IMR-90 (cell line): Measurements from ENCODE around the gene IL36B. TPM values are rescaled to one million over a fixed set of nuclear protein-coding genes. Genes with fewer than 3 reads are reported as not detected.

Experiments used
- ATAC-seq: fragments of 200-7000 bp; cut with Tn5 transposase; 2 replicates; pipeline ENCODE4 v1.9.1; 2020; ENCODE audit warnings: low read depth, mild to moderate bottlenecking, moderate library complexity
- BruUV-seq: library from RNA; stranded (reverse); fragments of 400-500 nt; replicated peaks from 2 replicates; lab custom pipeline; 2021; lab: Mats Ljungman, UMichigan
- CTCF ChIA-PET: fragments of 300-600 bp; formaldehyde crosslinking; extraction: SDS; loops from one replicate; lab custom pipeline; 2021; ENCODE audit warnings: antibody characterized with exemption; lab: Yijun Ruan, JAX
- POLR2A ChIA-PET: fragments of 300-600 bp; sonication (Branson Sonifier 250); formaldehyde crosslinking; loops from one replicate; lab custom pipeline; 2022; ENCODE audit warnings: antibody characterized with exemption; ENCODE audit not compliant: unreplicated experiment; lab: Charles Lee
- DNase-seq: peaks from one replicate; pipeline ENCODE4 v3.0.0; 2013
- H2AFZ ChIP-seq: replicated peaks from 2 replicates; pipeline ENCODE3; 2013; ENCODE audit warnings: low read length, mild to moderate bottlenecking; ENCODE audit not compliant: poor library complexity
- H2AK5ac ChIP-seq: 2 replicates; pipeline ENCODE4 v1.6.1; 2013; ENCODE audit warnings: low read depth, low read length, inconsistent platforms
- H2AK9ac ChIP-seq: replicated peaks from 2 replicates; pipeline ENCODE3; 2013; ENCODE audit warnings: mild to moderate bottlenecking, low read depth, low read length, moderate library complexity; ENCODE audit not compliant: poor library complexity
- H2BK120ac ChIP-seq: 2 replicates; pipeline ENCODE4 v1.6.1; 2013; ENCODE audit warnings: low read depth, low read length, inconsistent platforms
- H2BK15ac ChIP-seq: 3 replicates; pipeline ENCODE4 v1.6.1; 2013; ENCODE audit warnings: low read depth, low read length, inconsistent platforms
- H2BK20ac ChIP-seq: 2 replicates; pipeline ENCODE4 v1.6.1; 2013; ENCODE audit warnings: low read depth, mild to moderate bottlenecking, inconsistent platforms, low read length, moderate library complexity
- H2BK5ac ChIP-seq: 2 replicates; pipeline ENCODE4 v1.6.1; 2013; ENCODE audit warnings: mild to moderate bottlenecking, low read depth, low read length, inconsistent platforms; ENCODE audit not compliant: poor library complexity, severe bottlenecking
- H3K14ac ChIP-seq: replicated peaks from 2 replicates; pipeline ENCODE4 v1.6.1; 2013; ENCODE audit warnings: low read depth, low read length, inconsistent platforms
- H3K18ac ChIP-seq: 2 replicates; pipeline ENCODE4 v1.6.1; 2013; ENCODE audit warnings: low read depth, low read length, control low read depth
- H3K23ac ChIP-seq: 2 replicates; pipeline ENCODE4 v1.6.1; 2013; ENCODE audit warnings: low read depth, low read length, inconsistent platforms
- H3K27ac ChIP-seq: 2 replicates; pipeline ENCODE4 v1.5.1; 2013; ENCODE audit warnings: mild to moderate bottlenecking, control low read depth, low read length; ENCODE audit not compliant: insufficient read depth
- H3K27me3 ChIP-seq: 2 replicates; pipeline ENCODE4 v1.6.1; 2013; ENCODE audit warnings: low read length; ENCODE audit not compliant: control insufficient read depth, insufficient read depth
- H3K36me3 ChIP-seq: 2 replicates; pipeline ENCODE4 v1.6.1; 2013; ENCODE audit warnings: low read length, mixed read lengths; ENCODE audit not compliant: control insufficient read depth, insufficient read depth
- H3K4ac ChIP-seq: 2 replicates; pipeline ENCODE4 v1.6.1; 2013; ENCODE audit warnings: low read depth, low read length, inconsistent platforms
- H3K4me1 ChIP-seq: 2 replicates; pipeline ENCODE4 v1.6.1; 2013; ENCODE audit warnings: low read length, mixed read lengths; ENCODE audit not compliant: control insufficient read depth, insufficient read depth
- H3K4me2 ChIP-seq: 2 replicates; pipeline ENCODE4 v1.6.1; 2013; ENCODE audit warnings: low read depth, mild to moderate bottlenecking, control low read depth, low read length, moderate library complexity
- H3K4me3 ChIP-seq: 2 replicates; pipeline ENCODE4 v1.5.1; 2013; ENCODE audit warnings: low read depth, mild to moderate bottlenecking, control low read depth, low read length, moderate library complexity; ENCODE audit not compliant: insufficient read depth
- H3K56ac ChIP-seq: 2 replicates; pipeline ENCODE4 v1.6.1; 2013; ENCODE audit warnings: low read length, inconsistent platforms; ENCODE audit not compliant: insufficient read depth; ENCODE audit errors: extremely low read depth
- H3K79me1 ChIP-seq, 2 experiments: 2 replicates each; pipeline ENCODE4 v1.6.1; 2013; ENCODE audit warnings: low read length in 2 of 2, inconsistent platforms in 1 of 2, low read depth in 1 of 2
- H3K9ac ChIP-seq: 2 replicates; pipeline ENCODE4 v1.6.1; 2013; ENCODE audit warnings: low read depth, low read length, control low read depth
- H3K9me1 ChIP-seq: 2 replicates; pipeline ENCODE4 v1.6.1; 2013; ENCODE audit warnings: low read length, inconsistent platforms; ENCODE audit not compliant: insufficient read depth
- H3K9me3 ChIP-seq: 2 replicates; pipeline ENCODE4 v1.6.1; 2013; ENCODE audit warnings: low read length; ENCODE audit not compliant: control insufficient read depth, insufficient read depth
- H4K20me1 ChIP-seq: 2 replicates; pipeline ENCODE4 v1.6.1; 2013; ENCODE audit warnings: low read length, inconsistent platforms; ENCODE audit not compliant: insufficient read depth
- H4K5ac ChIP-seq: 2 replicates; pipeline ENCODE4 v1.6.1; 2013; ENCODE audit warnings: mild to moderate bottlenecking, low read depth, low read length, control low read depth
- H4K8ac ChIP-seq, 2 experiments: 2 replicates each; pipeline ENCODE4 v1.6.1; 2013; ENCODE audit warnings: low read depth in 2 of 2, low read length in 2 of 2, control low read depth in 1 of 2, inconsistent platforms in 1 of 2
- H4K91ac ChIP-seq: 2 replicates; pipeline ENCODE4 v1.6.1; 2013; ENCODE audit warnings: low read depth, low read length, inconsistent platforms; ENCODE audit not compliant: insufficient read depth
- BHLHE40 ChIP-seq: fragments of 150-350 bp; IDR thresholded peaks from 2 replicates; pipeline ENCODE4 v1.6.1; 2016; ENCODE audit warnings: mild to moderate bottlenecking, low read depth, low read length
- CEBPB ChIP-seq: IDR thresholded peaks from 2 replicates; pipeline ENCODE4 v1.6.1; 2012; ENCODE audit warnings: low read depth, low read length, improper control_type of control experiment
- CHD1 ChIP-seq: IDR thresholded peaks from 2 replicates; pipeline ENCODE4 v1.6.1; 2012; ENCODE audit warnings: low read depth, low read length, improper control_type of control experiment
- CTCF ChIP-seq: conservative IDR thresholded peaks from 2 replicates; pipeline ENCODE4 v1.5.1; 2012; ENCODE audit warnings: mild to moderate bottlenecking, low read depth, low read length, improper control_type of control experiment
- ELK1 ChIP-seq: fragments of 150-350 bp; IDR thresholded peaks from 2 replicates; pipeline ENCODE4 v1.6.1; 2016; ENCODE audit warnings: low read depth, mild to moderate bottlenecking, low read length, moderate library complexity, borderline replicate concordance
- FOS ChIP-seq: fragments of 150-350 bp; IDR thresholded peaks from 2 replicates; pipeline ENCODE4 v1.6.1; 2016; ENCODE audit warnings: low read depth, low read length
- MAFK ChIP-seq: IDR thresholded peaks from 2 replicates; pipeline ENCODE4 v1.6.1; 2012; ENCODE audit warnings: low read depth, low read length, improper control_type of control experiment
- MAZ ChIP-seq: IDR thresholded peaks from 2 replicates; pipeline ENCODE4 v1.6.1; 2012; ENCODE audit warnings: low read depth, mild to moderate bottlenecking, low read length, improper control_type of control experiment, moderate library complexity, borderline replicate concordance
- MXI1 ChIP-seq: IDR thresholded peaks from 2 replicates; pipeline ENCODE4 v1.6.1; 2012; ENCODE audit warnings: low read depth, mild to moderate bottlenecking, low read length, moderate library complexity, borderline replicate concordance
- NFE2L2 ChIP-seq: fragments of 150-350 bp; IDR thresholded peaks from 2 replicates; pipeline ENCODE4 v1.6.1; 2016; ENCODE audit warnings: low read depth, mild to moderate bottlenecking, low read length
- POLR2A ChIP-seq: IDR thresholded peaks from 2 replicates; pipeline ENCODE4 v1.6.1; 2012; ENCODE audit warnings: mild to moderate bottlenecking, low read depth, low read length
- RAD21 ChIP-seq: IDR thresholded peaks from 2 replicates; pipeline ENCODE4 v1.6.1; 2012; ENCODE audit warnings: low read length, improper control_type of control experiment
- RCOR1 ChIP-seq: IDR thresholded peaks from 2 replicates; pipeline ENCODE4 v1.6.1; 2012; ENCODE audit warnings: mild to moderate bottlenecking, low read length, improper control_type of control experiment; ENCODE audit not compliant: insufficient replicate concordance
- RFX5 ChIP-seq: IDR thresholded peaks from 2 replicates; pipeline ENCODE4 v1.8.0; 2012; ENCODE audit warnings: low read depth, mild to moderate bottlenecking, low read length, moderate library complexity
- SMC3 ChIP-seq: fragments of 150-350 bp; IDR thresholded peaks from 2 replicates; pipeline ENCODE4 v1.6.1; 2016; ENCODE audit warnings: low read depth, mild to moderate bottlenecking, antibody characterized with exemption, low read length, moderate library complexity
- WGBS, 2 experiments: methylation state at CpG; one replicate each; pipeline versions ENCODE4 v1.1.5 to v1.1.7; 2013; ENCODE audit warnings: missing lambda C conversion rate in 2 of 2; ENCODE audit not compliant: insufficient read length in 1 of 2; ENCODE audit errors: extremely low coverage in 2 of 2; 5-methylcytosine and 5-hydroxymethylcytosine counted together
- dilution Hi-C: fragments of 300-500 bp; cut with HindIII; formaldehyde crosslinking; loops from one replicate; pipeline ENCODE4 v1.14.3; 2018; ENCODE audit warnings: low sequenced_read_pairs; ENCODE audit not compliant: unreplicated experiment
- in situ Hi-C: fragments of 300-500 bp; cut with MboI; formaldehyde crosslinking; loops from 3 replicates; pipeline ENCODE4 v1.14.3; 2019; ENCODE audit warnings: low sequenced_read_pairs, inconsistent platforms, mixed read lengths
- intact Hi-C: fragments of 100-400 bp; cut with micrococcal nuclease; formaldehyde crosslinking; loops from 2 replicates; pipeline ENCODE4 v1.10.0; 2022
- polyA plus RNA-seq, 3 experiments: library from polyadenylated mRNA; depleted of rRNA; stranded (reverse); fragments of >200 nt; gene quantifications; 2 replicates each; pipeline ENCODE4 v1.2.3, GENCODE V29; 2012; ENCODE audit warnings: low replicate concordance in 1 of 3
- total RNA-seq: library from RNA; depleted of rRNA; stranded (reverse); fragments of >200 nt; gene quantifications from 2 replicates; pipeline ENCODE4 v1.2.3, GENCODE V29; 2012
- TF ChIP-seq, protein P1 (sequence below): fragments of 150-350 bp; IDR thresholded peaks from 2 replicates; pipeline ENCODE4 v1.6.1; 2017; ENCODE audit warnings: mild to moderate bottlenecking, antibody characterized with exemption, low read length, low read depth

IL36B gene
- total and polyA plus RNA-seq, 2 of the 4 experiments (the other 2 are of a cell fraction), result not detected

GRCh38 chr2:113053666-113054065 lies 999 bp upstream of the IL36B start:
- H2BK120ac ChIP-seq, result no peak overlapping the region
- H3K18ac ChIP-seq, result no peak overlapping the region
- H2AK5ac ChIP-seq, result no peak overlapping the region
- no peak overlapping the region for H4K8ac ChIP-seq
- WGBS, 2 experiments, result no CpG with 5 or more reads among the region's 3 CpGs
- no peak overlapping the region for H3K4me3 ChIP-seq
- no peaks in the 10 kb centered on the region; the same call in 1 of the 2 replicates for H3K27me3 ChIP-seq
- CTCF ChIA-PET, result no interaction called here
- no peak overlapping the region for H4K91ac ChIP-seq
- H2BK15ac ChIP-seq, result no peak overlapping the region
- H2AFZ ChIP-seq, result no peak overlapping the region
- no peak overlapping the region for H3K9ac ChIP-seq
- H4K20me1 ChIP-seq, result no peaks in the 10 kb centered on the region
- no peak overlapping the region for H4K5ac ChIP-seq
- no peak overlapping the region for H3K14ac ChIP-seq
- H3K9me1 ChIP-seq, result no peaks in the 10 kb centered on the region
- no peak overlapping the region for H3K56ac ChIP-seq
- no peak overlapping the region for H2BK20ac ChIP-seq
- H2BK5ac ChIP-seq, result no peak overlapping the region
- intact Hi-C loops (no loop called here), in situ Hi-C loops (no loop called here), dilution Hi-C loops (no loop called here)
- no peak for ATAC-seq
- H2AK9ac ChIP-seq, result no peak overlapping the region
- BruUV-seq, result no TSS peak
- no peak overlapping the region for H3K27ac ChIP-seq
- no peaks in the 10 kb centered on the region for H3K79me1 ChIP-seq
- no peaks in the 10 kb centered on the region; the same call in 1 of the 2 replicates for H3K9me3 ChIP-seq
- H3K4me2 ChIP-seq, result no peak overlapping the region
- no peak overlapping the region for H3K4ac ChIP-seq
- TF ChIP-seq, protein P1, sequence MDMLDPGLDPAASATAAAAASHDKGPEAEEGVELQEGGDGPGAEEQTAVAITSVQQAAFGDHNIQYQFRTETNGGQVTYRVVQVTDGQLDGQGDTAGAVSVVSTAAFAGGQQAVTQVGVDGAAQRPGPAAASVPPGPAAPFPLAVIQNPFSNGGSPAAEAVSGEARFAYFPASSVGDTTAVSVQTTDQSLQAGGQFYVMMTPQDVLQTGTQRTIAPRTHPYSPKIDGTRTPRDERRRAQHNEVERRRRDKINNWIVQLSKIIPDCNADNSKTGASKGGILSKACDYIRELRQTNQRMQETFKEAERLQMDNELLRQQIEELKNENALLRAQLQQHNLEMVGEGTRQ, result no peak
- no peak for TF ChIP-seq MAFK
- no peak for TF ChIP-seq MAZ
- no peak for TF ChIP-seq BHLHE40
- no peak for TF ChIP-seq RAD21
- no peak for TF ChIP-seq CEBPB
- TF ChIP-seq CTCF, result no peak
- no peak for TF ChIP-seq NFE2L2
- TF ChIP-seq RFX5, result no peak
- TF ChIP-seq ELK1, result no peak
- TF ChIP-seq MXI1, result no peak
- TF ChIP-seq POLR2A, result no peak
- no peak for TF ChIP-seq RCOR1
- no peak for TF ChIP-seq FOS
- no peak for TF ChIP-seq SMC3
- TF ChIP-seq CHD1, result no peak
- DNase-seq, result no peak
- H3K36me3 ChIP-seq, result no peaks in the 10 kb centered on the region
- no peaks in the 10 kb centered on the region for H3K4me1 ChIP-seq
- no peak overlapping the region for H3K23ac ChIP-seq
- POLR2A ChIA-PET, result no interaction called here
